ENCODE measurements around the gene NT5DC1.

- TF ChIP-seq CTCF (conservative IDR thresholded peaks at IDR 0.05; ENCODE audit: low read length) = no peak
- no peak for TF ChIP-seq EZH2phosphoT487 (IDR thresholded peaks at IDR 0.05; ENCODE audit: borderline replicate concordance, low read depth, low read length)
These were observed 6.6 kb upstream of the NT5DC1 start for GRCh38 chr6:116094041-116094440.
